HG02642 (cell line): ENCODE results near the gene B4GALT6.

Source experiments
- ATAC-seq: cut with Tn5 transposase; IDR thresholded peaks from one replicate; pipeline ENCODE4 v1.9.1; 2021; ENCODE audit warnings: mild to moderate bottlenecking; ENCODE audit not compliant: unreplicated experiment, poor library complexity

The B4GALT6 gene

GRCh38 chr18:31695989-31696388 is 11.6 kb upstream of the B4GALT6 start:
- no peak for ATAC-seq

GRCh38 chr18:31694297-31694696 is 9.9 kb upstream of the B4GALT6 start:
- no peak for ATAC-seq

GRCh38 chr18:31688606-31689005 is 4.2 kb upstream of the B4GALT6 start:
- no peak for ATAC-seq

- no peak for ATAC-seq
Observed at GRCh38 chr18:31686986-31687928, 2.9 kb upstream of the B4GALT6 start.

- ATAC-seq: no peak
Observed at GRCh38 chr18:31686572-31686971, 2.2 kb upstream of the B4GALT6 start.

GRCh38 chr18:31685097-31686082 is 1.0 kb upstream of the B4GALT6 start:
- peak; percentile 73 for ATAC-seq

- no peak for ATAC-seq
Observed at GRCh38 chr18:31683968-31684278, 458 bp downstream of the B4GALT6 start.

GRCh38 chr18:31683106-31683505 is 1.3 kb downstream of the B4GALT6 start:
- no peak for ATAC-seq

GRCh38 chr18:31680831-31681568 is 3.4 kb downstream of the B4GALT6 start:
- no peak for ATAC-seq

- no peak for ATAC-seq
Observed at GRCh38 chr18:31680433-31680811, 4.0 kb downstream of the B4GALT6 start.

- ATAC-seq: no peak
Observed at GRCh38 chr18:31679791-31680432, 4.5 kb downstream of the B4GALT6 start.

GRCh38 chr18:31679133-31679742 is 5.1 kb downstream of the B4GALT6 start:
- no peak for ATAC-seq

GRCh38 chr18:31678425-31678824 is 6.0 kb downstream of the B4GALT6 start:
- no peak for ATAC-seq

GRCh38 chr18:31677592-31677991 is 6.8 kb downstream of the B4GALT6 start:
- no peak for ATAC-seq

- ATAC-seq: no peak
Observed at GRCh38 chr18:31675404-31675803, 9.0 kb downstream of the B4GALT6 start.

GRCh38 chr18:31672628-31673135 is 11.7 kb downstream of the B4GALT6 start:
- ATAC-seq: no peak

- no peak for ATAC-seq
Observed at GRCh38 chr18:31671951-31672350, 12.4 kb downstream of the B4GALT6 start.

- no peak for ATAC-seq
Observed at GRCh38 chr18:31669541-31669940, 14.8 kb downstream of the B4GALT6 start.

GRCh38 chr18:31667185-31667584 is 17.2 kb downstream of the B4GALT6 start:
- no peak for ATAC-seq
